Panc1 (cell line): Measurements from ENCODE around the gene HPCAL1. TPM values are rescaled to one million over a fixed set of nuclear protein-coding genes. Genes with fewer than 3 reads are reported as not detected.

Experiments
- ATAC-seq: fragments of 200-7000 bp; cut with Tn5 transposase; 2 replicates; pipeline ENCODE4 v1.9.1; 2020; ENCODE audit warnings: mild to moderate bottlenecking, moderate library complexity
- BruUV-seq: library from RNA; stranded (reverse); fragments of 400-500 nt; replicated peaks from 2 replicates; lab custom pipeline; 2021; lab: Mats Ljungman, UMichigan
- CTCF ChIA-PET: fragments of 300-600 bp; sonication (Branson Sonifier 250); formaldehyde crosslinking; loops from one replicate; lab custom pipeline; 2022; ENCODE audit warnings: antibody characterized with exemption; lab: Charles Lee
- POLR2A ChIA-PET: fragments of 300-600 bp; sonication (Branson Sonifier 250); formaldehyde crosslinking; loops from one replicate; lab custom pipeline; 2022; ENCODE audit warnings: antibody characterized with exemption; lab: Charles Lee
- DNase-seq: peaks from one replicate; pipeline ENCODE4 v3.0.0-alpha.2; 2010; ENCODE audit warnings: low read depth, low spot score
- H3K27ac ChIP-seq: 2 replicates; pipeline ENCODE4 v1.5.1; 2011; ENCODE audit warnings: mild to moderate bottlenecking, low read length, inconsistent platforms
- H3K27me3 ChIP-seq: fragments of 200-500 bp; sonication (Bioruptor generic); 2 replicates; pipeline ENCODE4 v1.6.0; 2014; ENCODE audit warnings: low read length, inconsistent platforms; ENCODE audit not compliant: control insufficient read depth, insufficient read depth
- H3K36me3 ChIP-seq: fragments of 200-500 bp; sonication (Bioruptor generic); 2 replicates; pipeline ENCODE4 v1.5.1; 2014; ENCODE audit warnings: inconsistent platforms, mild to moderate bottlenecking, low read length, moderate library complexity; ENCODE audit not compliant: control insufficient read depth, insufficient read depth
- H3K4me1 ChIP-seq: 2 replicates; pipeline ENCODE4 v1.5.1; 2011; ENCODE audit warnings: inconsistent platforms, mild to moderate bottlenecking, low read length, moderate library complexity; ENCODE audit not compliant: control insufficient read depth, insufficient read depth
- H3K4me3 ChIP-seq, 2 experiments: 2 replicates each; pipeline ENCODE4 v1.5.1; 2011 to 2012; ENCODE audit warnings: low read depth in 2 of 2, low read length in 2 of 2, mild to moderate bottlenecking in 2 of 2, inconsistent platforms in 1 of 2, moderate library complexity in 1 of 2
- H3K9me3 ChIP-seq: fragments of 200-500 bp; sonication (Bioruptor generic); 2 replicates; pipeline ENCODE4 v1.5.1; 2014; ENCODE audit warnings: low read depth, mild to moderate bottlenecking, inconsistent platforms, low read length, moderate library complexity; ENCODE audit not compliant: control insufficient read depth, insufficient read depth
- CTCF ChIP-seq: fragments of 450-650 bp; IDR thresholded peaks from 2 replicates; pipeline ENCODE4 v1.5.1; 2017; ENCODE audit warnings: mild to moderate bottlenecking
- POLR2AphosphoS5 ChIP-seq: IDR thresholded peaks from 2 replicates; pipeline ENCODE4 v1.6.1; 2012; ENCODE audit warnings: mild to moderate bottlenecking, low read depth, low read length, moderate library complexity
- SIN3A ChIP-seq: IDR thresholded peaks from 2 replicates; pipeline ENCODE4 v1.6.1; 2012; ENCODE audit warnings: low read depth, mild to moderate bottlenecking, low read length, moderate library complexity, borderline replicate concordance; ENCODE audit not compliant: insufficient read depth
- TCF7L2 ChIP-seq: IDR thresholded peaks from 2 replicates; pipeline ENCODE4 v1.6.1; 2011; ENCODE audit warnings: mild to moderate bottlenecking, low read depth, low read length, inconsistent platforms
- in situ Hi-C: cut with HindIII; loops from 2 replicates; pipeline ENCODE4 v1.10.0; 2016; ENCODE audit warnings: low sequenced_read_pairs, low pct_unique_long_range_greater_than_20kb
- intact Hi-C: fragments of 100-400 bp; cut with micrococcal nuclease; formaldehyde crosslinking; loops from one replicate; pipeline ENCODE4 v1.10.0; 2022; ENCODE audit not compliant: unreplicated experiment
- total RNA-seq: library from RNA; stranded (reverse); gene quantifications from one replicate; pipeline ENCODE4 v1.2.1, GENCODE V29; 2021; ENCODE audit not compliant: unreplicated experiment
- TF ChIP-seq, protein P1 (sequence below), 2 experiments: IDR thresholded peaks; 2 replicates each; pipeline ENCODE4 v1.6.1; 2011 to 2012; ENCODE audit warnings: low read depth in 2 of 2, control low read depth in 1 of 2, low read length in 1 of 2, mild to moderate bottlenecking in 1 of 2, moderate library complexity in 1 of 2; ENCODE audit not compliant: insufficient read depth in 1 of 2

The HPCAL1 gene
- total RNA-seq, 1 experiment from 2014 or later: 234 TPM

GRCh38 chr2:10413503-10413902 is 110.8 kb downstream of the HPCAL1 start:
- TF ChIP-seq CTCF (no peak), TCF7L2 (no peak), SIN3A (no peak), POLR2AphosphoS5 (no peak)
- TF ChIP-seq, protein P1, sequence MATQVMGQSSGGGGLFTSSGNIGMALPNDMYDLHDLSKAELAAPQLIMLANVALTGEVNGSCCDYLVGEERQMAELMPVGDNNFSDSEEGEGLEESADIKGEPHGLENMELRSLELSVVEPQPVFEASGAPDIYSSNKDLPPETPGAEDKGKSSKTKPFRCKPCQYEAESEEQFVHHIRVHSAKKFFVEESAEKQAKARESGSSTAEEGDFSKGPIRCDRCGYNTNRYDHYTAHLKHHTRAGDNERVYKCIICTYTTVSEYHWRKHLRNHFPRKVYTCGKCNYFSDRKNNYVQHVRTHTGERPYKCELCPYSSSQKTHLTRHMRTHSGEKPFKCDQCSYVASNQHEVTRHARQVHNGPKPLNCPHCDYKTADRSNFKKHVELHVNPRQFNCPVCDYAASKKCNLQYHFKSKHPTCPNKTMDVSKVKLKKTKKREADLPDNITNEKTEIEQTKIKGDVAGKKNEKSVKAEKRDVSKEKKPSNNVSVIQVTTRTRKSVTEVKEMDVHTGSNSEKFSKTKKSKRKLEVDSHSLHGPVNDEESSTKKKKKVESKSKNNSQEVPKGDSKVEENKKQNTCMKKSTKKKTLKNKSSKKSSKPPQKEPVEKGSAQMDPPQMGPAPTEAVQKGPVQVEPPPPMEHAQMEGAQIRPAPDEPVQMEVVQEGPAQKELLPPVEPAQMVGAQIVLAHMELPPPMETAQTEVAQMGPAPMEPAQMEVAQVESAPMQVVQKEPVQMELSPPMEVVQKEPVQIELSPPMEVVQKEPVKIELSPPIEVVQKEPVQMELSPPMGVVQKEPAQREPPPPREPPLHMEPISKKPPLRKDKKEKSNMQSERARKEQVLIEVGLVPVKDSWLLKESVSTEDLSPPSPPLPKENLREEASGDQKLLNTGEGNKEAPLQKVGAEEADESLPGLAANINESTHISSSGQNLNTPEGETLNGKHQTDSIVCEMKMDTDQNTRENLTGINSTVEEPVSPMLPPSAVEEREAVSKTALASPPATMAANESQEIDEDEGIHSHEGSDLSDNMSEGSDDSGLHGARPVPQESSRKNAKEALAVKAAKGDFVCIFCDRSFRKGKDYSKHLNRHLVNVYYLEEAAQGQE (IDR thresholded peaks at IDR 0.05; ENCODE audit: insufficient read depth in 1 of 2, low read depth in 2 of 2, low read length in 1 of 2): no peak
- Histone ChIP-seq H3K27ac (peak overlapping the region; percentile 83), H3K9me3 (no peaks in the 10 kb centered on the region), H3K4me3 (no peak overlapping the region), H3K36me3 (no peaks in the 10 kb centered on the region; the same call in 1 of the 2 replicates), H3K4me1 (peaks cover 71% of the 10 kb centered on the region), H3K27me3 (no peaks in the 10 kb centered on the region)
- no TSS peak for BruUV-seq
- ChIA-PET POLR2A (no interaction called here), CTCF (interaction anchor here (1.1 kb wide), 1 partner anchor 22 kb away, joined by 3 read pairs; no protein-coding TSS in a partner anchor)
- DNase-seq (no peak), ATAC-seq (no peak)
- in situ Hi-C loops: no loop called here
- intact Hi-C loops: no loop called here

- POLR2A ChIA-PET: no interaction called here
- H3K36me3 ChIP-seq: no peaks in the 10 kb centered on the region; the same call in 1 of the 2 replicates
These were observed 111.3 kb downstream of the HPCAL1 start for GRCh38 chr2:10413991-10414451.

More at GRCh38 chr2:10413991-10414451, 111.3 kb downstream of the HPCAL1 start:
- intact Hi-C loops (no loop called here), in situ Hi-C loops (no loop called here)
- CTCF ChIA-PET: interaction anchor here (1.1 kb wide), 1 partner anchor 21 kb away, joined by 3 read pairs; no protein-coding TSS in a partner anchor
- 0 out of 2 replicates have a peak, but pooled peaks have one; percentile 23 for ATAC-seq
- no peak for DNase-seq
- Histone ChIP-seq H3K9me3 (no peaks in the 10 kb centered on the region), H3K27me3 (no peaks in the 10 kb centered on the region), H3K27ac (peak overlapping the region; percentile 83), H3K4me3 (no peak overlapping the region), H3K4me1 (peaks cover 71% of the 10 kb centered on the region)
- BruUV-seq: no TSS peak
- TF ChIP-seq TCF7L2 (no peak), SIN3A (no peak), CTCF (no peak), POLR2AphosphoS5 (no peak)
- TF ChIP-seq, protein P1 (IDR thresholded peaks at IDR 0.05; ENCODE audit: insufficient read depth in 1 of 2, low read depth in 2 of 2, low read length in 1 of 2): no peak
